ENCODE results near the gene ARHGAP27. TPM values are rescaled to one million over a fixed set of nuclear protein-coding genes. Genes with fewer than 3 reads are reported as not detected.

Gene ARHGAP27
- total RNA-seq, 4 donors from 2014 or later, result 31.5 to 38.6 (median 33.1) TPM

GRCh38 chr17:45394913-45395568 lies 37.6 kb downstream of the ARHGAP27 start:
- no peaks in the 10 kb centered on the region for H3K9me3 ChIP-seq
- no peak overlapping the region for H3K27ac ChIP-seq
- H3K4me1 ChIP-seq, result peaks cover 0 to 7% of the 10 kb centered on the region in 2 donors
- intact Hi-C loops (cut with DNase I), result loop anchor here (10.0 kb wide), 1 partner anchor 440 kb away; no protein-coding TSS in a partner anchor
- peaks cover 0 to 4% of the 10 kb centered on the region in 2 donors for H3K36me3 ChIP-seq
- no peaks in the 10 kb centered on the region for H3K27me3 ChIP-seq
- no peak overlapping the region for H3K4me3 ChIP-seq (replicated peaks in 1 of 3)
- 15 to 17% methylated on average over 18 to 23 of the region's 30 CpGs for WGBS, 2 donors
- DNase-seq, result peak; percentile 69 to 76
- TF ChIP-seq CTCF (IDR thresholded peaks at IDR 0.05), result peak; percentile 69 to 86 (median 76)
- no peak for TF ChIP-seq POLR2A (IDR thresholded peaks at IDR 0.05)

DNA sequence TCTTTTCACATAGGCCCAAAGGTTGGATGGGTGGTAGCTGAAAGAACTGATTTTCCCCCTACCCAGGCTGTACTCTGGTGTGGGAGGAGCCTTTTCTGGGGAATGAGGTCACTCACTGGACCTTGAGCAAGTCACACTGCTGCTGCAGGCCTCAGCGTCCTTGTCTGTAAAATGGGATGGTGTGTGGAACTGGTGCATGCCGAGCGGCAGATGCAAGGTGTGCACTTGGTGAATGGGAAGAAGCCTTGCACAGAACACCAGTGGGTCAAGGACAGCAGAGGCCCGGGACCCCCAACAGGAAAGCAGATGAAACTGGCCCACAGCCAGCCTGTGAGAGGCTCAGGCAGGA lies 38.1 kb downstream of the ARHGAP27 start:
- Histone ChIP-seq H3K36me3 (peaks cover 0 to 4% of the 10 kb centered on the region in 2 donors), H3K9me3 (no peaks in the 10 kb centered on the region), H3K27me3 (no peaks in the 10 kb centered on the region), H3K4me1 (peaks cover 0 to 7% of the 10 kb centered on the region in 2 donors), H3K4me3 (replicated peaks in 1 of 3) (no peak overlapping the region), H3K27ac (no peak overlapping the region)
- no peak for TF ChIP-seq CTCF (IDR thresholded peaks at IDR 0.05)
- no peak for TF ChIP-seq POLR2A (IDR thresholded peaks at IDR 0.05)
- WGBS, 2 donors, result 72 to 79% methylated on average over 4 of the region's 4 CpGs
- intact Hi-C loops (cut with DNase I), result loop anchor here (10.0 kb wide), 1 partner anchor 440 kb away; no protein-coding TSS in a partner anchor
- DNase-seq, result no peak

- no peak for TF ChIP-seq CTCF (IDR thresholded peaks at IDR 0.05)
- TF ChIP-seq POLR2A (IDR thresholded peaks at IDR 0.05), result no peak
- Histone ChIP-seq H3K27ac (no peak overlapping the region), H3K4me3 (replicated peaks in 1 of 3) (no peak overlapping the region), H3K36me3 (peaks cover 0 to 4% of the 10 kb centered on the region in 2 donors), H3K27me3 (no peaks in the 10 kb centered on the region), H3K9me3 (no peaks in the 10 kb centered on the region), H3K4me1 (peaks cover 0 to 7% of the 10 kb centered on the region in 2 donors)
- WGBS, 2 donors, result 84 to 90% methylated on average over 5 to 6 of the region's 6 CpGs
- DNase-seq, result no peak
- intact Hi-C loops (cut with DNase I), result loop anchor here (10.0 kb wide), 1 partner anchor 441 kb away; no protein-coding TSS in a partner anchor
These were observed 38.6 kb downstream of the ARHGAP27 start for GRCh38 chr17:45394091-45394490.

DNA sequence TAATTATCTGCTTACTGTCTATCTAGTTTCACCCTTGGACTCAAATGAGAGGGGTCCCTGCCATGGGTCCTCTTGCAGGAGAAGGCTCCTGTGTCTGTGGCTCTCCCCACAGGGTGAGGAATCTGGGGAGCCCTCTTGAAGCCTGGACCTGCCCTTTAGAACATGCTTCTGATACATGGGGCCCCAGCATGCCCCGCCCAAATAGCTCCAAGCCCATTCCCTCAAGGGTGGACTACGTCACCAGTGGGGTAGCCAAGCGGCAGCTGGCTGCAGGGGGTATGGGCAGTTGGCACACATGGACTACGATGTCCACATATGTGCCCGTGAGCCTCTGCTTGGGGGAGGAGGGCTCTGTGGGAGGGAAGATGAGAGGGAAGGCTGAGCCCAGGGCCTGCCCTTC lies 39.3 kb downstream of the ARHGAP27 start:
- intact Hi-C loops (cut with DNase I), result loop anchor here (10.0 kb wide), 1 partner anchor 441 kb away; no protein-coding TSS in a partner anchor
- no peak for TF ChIP-seq POLR2A (IDR thresholded peaks at IDR 0.05)
- no peak for TF ChIP-seq CTCF (IDR thresholded peaks at IDR 0.05)
- H3K9me3 ChIP-seq, result no peaks in the 10 kb centered on the region
- no peak for DNase-seq
- H3K4me3 ChIP-seq (replicated peaks in 1 of 3), result no peak overlapping the region
- whole genome bisulfite sequencing, 2 donors, result 87 to 91% methylated on average over 5 of the region's 5 CpGs
- H3K27me3 ChIP-seq, result no peaks in the 10 kb centered on the region
- H3K27ac ChIP-seq, result no peak overlapping the region
- H3K36me3 ChIP-seq, result peaks cover 0 to 4% of the 10 kb centered on the region in 2 donors
- H3K4me1 ChIP-seq, result peaks cover 0 to 7% of the 10 kb centered on the region in 2 donors

- Histone ChIP-seq H3K27me3 (no peaks in the 10 kb centered on the region), H3K9me3 (no peaks in the 10 kb centered on the region), H3K27ac (no peak overlapping the region), H3K36me3 (no peaks in the 10 kb centered on the region), H3K4me1 (peaks cover 0 to 7% of the 10 kb centered on the region in 2 donors), H3K4me3 (replicated peaks in 1 of 3) (no peak overlapping the region)
- TF ChIP-seq CTCF (IDR thresholded peaks at IDR 0.05) (no peak), POLR2A (IDR thresholded peaks at IDR 0.05) (no peak)
- DNase-seq, result no peak
- WGBS, 2 donors, result 91 to 94% methylated on average over 2 of the region's 2 CpGs
- intact Hi-C loops (cut with DNase I), result loop anchor here (10.0 kb wide), 1 partner anchor 443 kb away; no protein-coding TSS in a partner anchor
These were observed 40.8 kb downstream of the ARHGAP27 start for GRCh38 chr17:45391918-45392317.
